Ascending aorta (tissue), 2 donors: ENCODE data around the gene SGSM2. TPM values are rescaled to one million over a fixed set of nuclear protein-coding genes. Genes with fewer than 3 reads are reported as not detected.

Experiments
- DNase-seq, 2 donors: peaks; one replicate each; pipeline ENCODE4 v3.0.0-alpha.2; 2019; ENCODE audit warnings: low spot score in 2 of 2
- H3K27ac ChIP-seq, 2 donors: fragments of 200-600 bp; sonication (generic); one replicate each; pipeline ENCODE4 v1.5.1; 2016 to 2017; ENCODE audit warnings: mild to moderate bottlenecking in 1 of 2
- H3K27me3 ChIP-seq: fragments of 200-600 bp; sonication (generic); one replicate; pipeline ENCODE4 v1.5.1; 2017
- H3K36me3 ChIP-seq, 2 donors: fragments of 200-600 bp; sonication (generic); one replicate each; pipeline ENCODE4 v1.5.1; 2016
- H3K4me1 ChIP-seq, 2 donors: fragments of 200-600 bp; sonication (generic); one replicate each; pipeline ENCODE4 v1.5.1; 2016 to 2017; ENCODE audit warnings: mild to moderate bottlenecking in 1 of 2
- H3K4me3 ChIP-seq, 2 donors: fragments of 200-600 bp; sonication (generic); one replicate each; pipeline ENCODE4 v1.5.1; 2016 to 2017; ENCODE audit warnings: mild to moderate bottlenecking in 1 of 2
- H3K9me3 ChIP-seq, 2 donors: fragments of 200-600 bp; sonication (generic); one replicate each; pipeline ENCODE4 v1.5.1; 2016
- intact Hi-C: fragments of 100-400 bp; cut with DNase I; formaldehyde crosslinking; loops from one replicate; pipeline ENCODE4 v1.15.1; 2023
- total RNA-seq: library from RNA; depleted of rRNA; stranded (reverse); fragments of >200 nt; gene quantifications from one replicate; pipeline ENCODE4 v1.1.0, GENCODE V29; 2016
- TF ChIP-seq, protein P1 (sequence below), 3 experiments: fragments of 200-600 bp in 2 of 3; fragments of 450-650 bp in 1 of 3; sonication (generic) in 2 of 3; IDR thresholded peaks; one replicate each; pipeline ENCODE4 v1.5.1; 2016 to 2019; ENCODE audit warnings: antibody characterized with exemption in 3 of 3, mild to moderate bottlenecking in 1 of 3, moderate library complexity in 1 of 3

The SGSM2 gene
- total RNA-seq, 1 donor from 2014 or later = 127 TPM

DNA sequence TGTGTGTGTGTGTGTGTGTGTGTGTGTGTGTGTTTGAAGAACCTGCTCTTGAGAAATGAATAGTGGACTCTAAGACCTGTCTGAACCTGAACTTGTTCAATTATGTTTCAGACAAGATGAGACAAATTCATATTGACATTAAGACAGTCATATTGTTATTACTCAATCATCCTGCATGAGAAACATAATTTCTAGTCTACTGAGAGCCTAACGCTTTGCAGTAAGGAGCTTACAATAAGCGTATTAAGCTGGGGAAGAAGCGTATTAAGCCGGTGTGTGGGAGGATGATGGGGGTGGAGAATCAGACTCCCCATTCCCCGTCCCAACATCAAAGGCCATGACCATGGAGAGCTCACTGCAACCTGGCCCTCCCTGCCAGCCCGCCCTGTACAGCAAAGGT lies 86.0 kb downstream of the SGSM2 start:
- intact Hi-C loops = no loop called here
- no peaks in the 10 kb centered on the region for H3K27me3 ChIP-seq
- H3K27ac ChIP-seq = no peak overlapping the region
- H3K9me3 ChIP-seq = no peaks in the 10 kb centered on the region
- no peak for DNase-seq
- no peaks in the 10 kb centered on the region for H3K4me1 ChIP-seq
- TF ChIP-seq, protein P1, sequence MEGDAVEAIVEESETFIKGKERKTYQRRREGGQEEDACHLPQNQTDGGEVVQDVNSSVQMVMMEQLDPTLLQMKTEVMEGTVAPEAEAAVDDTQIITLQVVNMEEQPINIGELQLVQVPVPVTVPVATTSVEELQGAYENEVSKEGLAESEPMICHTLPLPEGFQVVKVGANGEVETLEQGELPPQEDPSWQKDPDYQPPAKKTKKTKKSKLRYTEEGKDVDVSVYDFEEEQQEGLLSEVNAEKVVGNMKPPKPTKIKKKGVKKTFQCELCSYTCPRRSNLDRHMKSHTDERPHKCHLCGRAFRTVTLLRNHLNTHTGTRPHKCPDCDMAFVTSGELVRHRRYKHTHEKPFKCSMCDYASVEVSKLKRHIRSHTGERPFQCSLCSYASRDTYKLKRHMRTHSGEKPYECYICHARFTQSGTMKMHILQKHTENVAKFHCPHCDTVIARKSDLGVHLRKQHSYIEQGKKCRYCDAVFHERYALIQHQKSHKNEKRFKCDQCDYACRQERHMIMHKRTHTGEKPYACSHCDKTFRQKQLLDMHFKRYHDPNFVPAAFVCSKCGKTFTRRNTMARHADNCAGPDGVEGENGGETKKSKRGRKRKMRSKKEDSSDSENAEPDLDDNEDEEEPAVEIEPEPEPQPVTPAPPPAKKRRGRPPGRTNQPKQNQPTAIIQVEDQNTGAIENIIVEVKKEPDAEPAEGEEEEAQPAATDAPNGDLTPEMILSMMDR (IDR thresholded peaks at IDR 0.05) = no peak
- H3K36me3 ChIP-seq = peaks cover 13 to 24% of the 10 kb centered on the region in 2 donors
- H3K4me3 ChIP-seq = no peak overlapping the region

DNA sequence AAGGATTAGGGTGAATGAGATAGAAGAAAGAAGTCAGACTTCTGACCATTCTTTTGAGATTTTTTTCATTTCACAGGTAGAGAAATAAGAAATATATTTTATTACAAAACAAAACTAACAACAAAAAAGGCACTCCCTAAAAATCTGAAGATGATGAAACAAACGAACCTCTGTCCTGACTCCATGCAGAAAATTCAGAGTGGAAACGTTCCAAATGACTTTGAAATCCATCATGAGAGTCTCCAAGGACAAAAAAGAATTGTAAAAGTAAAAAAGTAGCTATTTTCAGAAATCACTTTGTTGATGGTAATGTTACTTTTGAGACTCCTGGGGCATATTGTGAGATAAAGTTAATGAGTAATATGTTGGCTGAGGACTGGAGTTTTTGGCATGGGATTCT lies 89.9 kb downstream of the SGSM2 start:
- Histone ChIP-seq H3K27ac (no peak overlapping the region), H3K4me3 (no peak overlapping the region), H3K36me3 (no peaks in the 10 kb centered on the region), H3K9me3 (no peaks in the 10 kb centered on the region), H3K4me1 (no peaks in the 10 kb centered on the region), H3K27me3 (no peaks in the 10 kb centered on the region)
- intact Hi-C loops = no loop called here
- DNase-seq = no peak
- TF ChIP-seq, protein P1 (IDR thresholded peaks at IDR 0.05) = no peak

DNA sequence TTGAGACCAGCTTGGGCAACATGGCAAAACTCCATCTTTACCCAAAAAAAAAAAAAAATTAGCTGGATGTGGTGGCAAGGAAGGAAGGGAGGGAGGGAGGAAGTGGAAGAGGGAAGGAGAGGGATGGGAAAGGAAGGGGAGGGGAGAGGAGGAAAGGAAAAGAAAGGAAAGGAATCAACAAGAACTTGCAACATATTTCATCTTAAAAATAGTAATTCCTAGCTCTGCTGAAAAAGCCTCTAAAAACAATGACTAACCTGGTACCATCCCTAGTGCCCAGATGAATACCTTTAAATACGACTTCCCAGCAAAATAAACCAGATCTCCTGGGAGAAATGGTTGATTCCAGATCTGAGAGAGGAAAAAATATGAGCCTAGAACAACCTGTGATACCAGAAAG lies 90.6 kb downstream of the SGSM2 start:
- DNase-seq = no peak
- Histone ChIP-seq H3K27me3 (no peaks in the 10 kb centered on the region), H3K4me1 (no peaks in the 10 kb centered on the region), H3K36me3 (peaks cover 2% of the 10 kb centered on the region in 2 donors), H3K4me3 (no peak overlapping the region), H3K9me3 (no peaks in the 10 kb centered on the region), H3K27ac (no peak overlapping the region)
- intact Hi-C loops = no loop called here
- TF ChIP-seq, protein P1 (IDR thresholded peaks at IDR 0.05) = no peak

Other genes with a start within 250 kb of the SGSM2 start
- 50.8 TPM for gene SMG6, start 33.7 kb upstream of the SGSM2 start, total RNA-seq
- gene SRR, start 33.6 kb upstream of the SGSM2 start, total RNA-seq = not detected
- gene TSR1, start 1.0 kb upstream of the SGSM2 start, total RNA-seq = 16.9 TPM
- 4.9 TPM for gene MNT, start 63.6 kb downstream of the SGSM2 start, total RNA-seq
- 15.3 TPM for gene METTL16, start 174.4 kb downstream of the SGSM2 start, total RNA-seq